Left lung (tissue), 10 donors: ENCODE data around the gene PRKACG. TPM values are rescaled to one million over a fixed set of nuclear protein-coding genes. Genes with fewer than 3 reads are reported as not detected.
"Not testable (repeated sequence)": the region's sequence is repeated elsewhere in the genome, so short reads cannot be mapped to it uniquely, and the experiment has no call there.

Source experiments
- ATAC-seq: fragments of 200-7000 bp; cut with Tn5 transposase; one replicate; pipeline ENCODE4 v1.9.1; 2020; ENCODE audit warnings: moderate library complexity
- DNase-seq, 4 donors: peaks; one replicate each; pipeline ENCODE4 v3.0.0-alpha.2; 2013 to 2020
- H3K27ac ChIP-seq, 2 donors: fragments of 200-600 bp; sonication (generic) in 1 of 2; one replicate each; pipeline versions ENCODE4 v1.5.0 to v1.8.0; 2020 to 2021
- H3K27me3 ChIP-seq, 2 donors: fragments of 200-600 bp; sonication (generic) in 1 of 2; one replicate each; pipeline versions ENCODE4 v1.5.0 to v1.8.0; 2020 to 2021
- H3K36me3 ChIP-seq, 2 donors: fragments of 200-600 bp; sonication (generic) in 1 of 2; one replicate each; pipeline versions ENCODE4 v1.5.0 to v1.8.0; 2020 to 2021
- H3K4me1 ChIP-seq, 2 donors: fragments of 200-600 bp; one replicate each; pipeline ENCODE4 v1.8.0; 2021
- H3K4me3 ChIP-seq, 2 donors: fragments of 200-600 bp; sonication (generic) in 1 of 2; one replicate each; pipeline versions ENCODE4 v1.5.0 to v1.8.0; 2020 to 2021; ENCODE audit warnings: mild to moderate bottlenecking in 1 of 2
- H3K9me3 ChIP-seq, 2 donors: fragments of 200-600 bp; sonication (generic) in 1 of 2; one replicate each; pipeline versions ENCODE4 v1.5.0 to v1.8.0; 2020 to 2021
- intact Hi-C, 2 donors: fragments of 100-400 bp; cut with DNase I; formaldehyde crosslinking; loops; one replicate each; pipeline versions ENCODE4 v1.11.2 to v1.14.2; 2022
- polyA plus RNA-seq, 6 donors: library from polyadenylated mRNA; unstranded; fragments of 120-200 nt; gene quantifications; one replicate each; pipeline ENCODE4 v1.2.1, GENCODE V29; 2013; ENCODE audit not compliant: insufficient read length in 6 of 6
- total RNA-seq, 2 donors: library from RNA; stranded (reverse); fragmentation: NEBNext Ultra II Directional; extraction: Animal tissue kit (Norgen Biotek cat#: 25700); gene quantifications; one replicate each; pipeline ENCODE4 v1.2.1, GENCODE V29; 2021
- TF ChIP-seq, protein P1 (sequence below), 2 donors: fragments of 200-600 bp; sonication (generic) in 1 of 2; IDR thresholded peaks; one replicate each; pipeline versions ENCODE4 v1.5.0 to v1.8.0; 2021; ENCODE audit warnings: antibody characterized with exemption in 2 of 2
- donor health status: DM: no; HTN: yes; CAD: no.
- donor health status: DM: no; HTN: no; CAD: no.

Gene PRKACG
- total and polyA plus RNA-seq, 8 donors: 0.14 TPM; not detected in 7

DNA sequence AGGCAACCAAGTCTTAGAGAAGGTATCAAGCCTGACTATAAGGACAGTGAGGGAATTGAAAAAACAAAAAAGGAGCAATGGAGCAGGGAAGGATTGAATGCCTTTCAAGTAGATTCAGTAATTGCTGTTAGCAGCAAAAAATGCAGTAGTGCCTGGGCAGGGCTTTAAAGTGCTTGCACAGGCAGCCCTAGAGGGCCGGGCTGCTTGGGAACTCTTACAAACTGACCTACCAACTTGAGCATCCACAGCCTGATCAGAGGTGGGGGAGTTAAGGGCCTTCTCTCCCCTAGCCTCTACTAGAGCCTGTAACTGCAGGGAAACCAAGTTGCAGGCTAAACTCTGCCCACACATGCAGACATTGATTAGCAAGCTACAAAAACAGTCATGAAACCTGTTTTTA is 41.1 kb upstream of the PRKACG start:
- Histone ChIP-seq H3K4me3 (no peak overlapping the region), H3K27me3 (no peaks in the 10 kb centered on the region), H3K4me1 (peaks cover 2 to 14% of the 10 kb centered on the region in 2 donors), H3K9me3 (no peaks in the 10 kb centered on the region), H3K36me3 (peaks cover 0 to 16% of the 10 kb centered on the region in 2 donors), H3K27ac (peak overlapping the region; percentile 9 to 33)
- peak in 2 of 4 donors; percentile 62 to 68 for DNase-seq
- peak; percentile 95 for ATAC-seq
- intact Hi-C loops: loop anchor here in 1 of 2 donors (5.0 kb wide), 1 partner anchor 132 kb away; no protein-coding TSS in a partner anchor
- TF ChIP-seq, protein P1, sequence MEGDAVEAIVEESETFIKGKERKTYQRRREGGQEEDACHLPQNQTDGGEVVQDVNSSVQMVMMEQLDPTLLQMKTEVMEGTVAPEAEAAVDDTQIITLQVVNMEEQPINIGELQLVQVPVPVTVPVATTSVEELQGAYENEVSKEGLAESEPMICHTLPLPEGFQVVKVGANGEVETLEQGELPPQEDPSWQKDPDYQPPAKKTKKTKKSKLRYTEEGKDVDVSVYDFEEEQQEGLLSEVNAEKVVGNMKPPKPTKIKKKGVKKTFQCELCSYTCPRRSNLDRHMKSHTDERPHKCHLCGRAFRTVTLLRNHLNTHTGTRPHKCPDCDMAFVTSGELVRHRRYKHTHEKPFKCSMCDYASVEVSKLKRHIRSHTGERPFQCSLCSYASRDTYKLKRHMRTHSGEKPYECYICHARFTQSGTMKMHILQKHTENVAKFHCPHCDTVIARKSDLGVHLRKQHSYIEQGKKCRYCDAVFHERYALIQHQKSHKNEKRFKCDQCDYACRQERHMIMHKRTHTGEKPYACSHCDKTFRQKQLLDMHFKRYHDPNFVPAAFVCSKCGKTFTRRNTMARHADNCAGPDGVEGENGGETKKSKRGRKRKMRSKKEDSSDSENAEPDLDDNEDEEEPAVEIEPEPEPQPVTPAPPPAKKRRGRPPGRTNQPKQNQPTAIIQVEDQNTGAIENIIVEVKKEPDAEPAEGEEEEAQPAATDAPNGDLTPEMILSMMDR (IDR thresholded peaks at IDR 0.05): no peak

DNA sequence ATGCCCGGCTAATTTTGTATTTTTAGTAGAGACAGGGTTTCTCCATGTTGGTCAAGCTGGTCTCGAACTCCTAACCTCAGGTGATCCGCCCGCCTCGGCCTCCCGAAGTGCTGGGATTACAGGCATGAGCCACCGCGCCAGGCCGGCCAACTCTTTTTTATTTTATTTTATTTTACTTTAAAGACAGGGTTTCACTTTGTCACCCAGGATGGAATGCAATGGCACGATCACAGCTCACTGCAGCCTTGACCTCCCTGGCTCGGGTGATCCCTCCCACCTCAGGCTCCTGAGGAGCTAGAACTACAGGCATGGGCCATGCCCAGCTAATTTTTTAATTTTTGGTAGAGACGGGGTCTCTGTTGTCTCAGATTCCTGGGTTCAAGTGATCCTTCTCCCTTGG is 37.0 kb upstream of the PRKACG start:
- intact Hi-C loops, DNase-seq, H3K27ac ChIP-seq, H3K27me3 ChIP-seq, H3K9me3 ChIP-seq, H3K4me3 ChIP-seq, ATAC-seq: not testable (repeated sequence)
- H3K36me3 ChIP-seq: peaks cover 0 to 41% of the 10 kb centered on the region in 2 donors
- peaks cover 2 to 14% of the 10 kb centered on the region in 2 donors for H3K4me1 ChIP-seq

DNA sequence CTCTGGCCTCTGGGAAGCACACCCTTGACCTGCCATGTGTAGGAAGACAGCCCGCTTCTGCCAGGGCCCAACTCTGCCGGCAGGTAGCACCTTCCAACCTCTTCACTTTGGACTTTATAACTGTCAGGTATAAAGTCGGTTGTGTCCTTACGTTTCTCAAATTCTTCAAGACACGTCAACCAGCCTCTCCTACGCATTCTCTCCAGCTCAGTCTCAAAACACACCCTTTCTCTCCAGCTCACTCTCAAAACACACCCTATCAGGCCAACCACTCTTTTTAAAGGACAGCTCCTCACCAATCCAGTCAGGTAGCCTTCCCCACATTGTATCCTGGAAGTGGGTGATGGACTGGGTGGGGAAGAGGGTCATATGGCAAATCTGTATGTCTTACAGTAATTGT is 35.2 kb upstream of the PRKACG start:
- Histone ChIP-seq H3K36me3 (peaks cover 0 to 37% of the 10 kb centered on the region in 2 donors), H3K27ac (no peak overlapping the region), H3K4me3 (no peak overlapping the region), H3K27me3 (no peaks in the 10 kb centered on the region), H3K4me1 (peaks cover 0 to 7% of the 10 kb centered on the region in 2 donors), H3K9me3 (no peaks in the 10 kb centered on the region)
- TF ChIP-seq, protein P1 (IDR thresholded peaks at IDR 0.05): no peak
- ATAC-seq (peak; percentile 20), DNase-seq (no peak)
- intact Hi-C loops: no loop called here

DNA sequence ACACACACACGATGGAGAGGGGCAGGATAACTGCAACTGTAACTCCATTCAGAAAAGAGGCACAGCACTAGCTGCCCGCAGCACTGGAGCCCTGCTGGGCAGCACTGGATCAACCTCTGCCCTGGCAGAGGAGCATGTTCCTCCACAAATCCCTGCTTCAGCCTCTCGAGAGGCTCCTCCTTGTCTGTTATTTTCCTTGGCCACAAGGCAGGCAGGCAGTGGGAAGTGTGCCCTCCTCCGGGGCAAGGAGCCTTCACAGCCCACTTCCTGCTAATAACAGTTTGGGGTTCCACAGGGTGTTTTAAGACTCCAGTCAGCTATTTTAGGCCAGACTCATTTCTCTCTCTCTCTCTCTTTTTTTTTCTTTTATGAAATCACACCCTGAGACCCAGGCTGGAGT is 33.5 kb upstream of the PRKACG start:
- DNase-seq: no peak
- Histone ChIP-seq H3K4me3 (no peak overlapping the region), H3K4me1 (peaks cover 0 to 4% of the 10 kb centered on the region in 2 donors), H3K27ac (no peak overlapping the region), H3K36me3 (peaks cover 0 to 37% of the 10 kb centered on the region in 2 donors), H3K9me3 (no peaks in the 10 kb centered on the region), H3K27me3 (no peaks in the 10 kb centered on the region)
- TF ChIP-seq, protein P1 (IDR thresholded peaks at IDR 0.05): no peak
- no peak for ATAC-seq
- intact Hi-C loops: no loop called here

- H3K4me3 ChIP-seq: no peak overlapping the region
- intact Hi-C loops: no loop called here
- H3K27me3 ChIP-seq: no peaks in the 10 kb centered on the region
Measured at GRCh38 chr9:69046723-69047122, 32.8 kb upstream of the PRKACG start.

More at GRCh38 chr9:69046723-69047122, 32.8 kb upstream of the PRKACG start:
- ATAC-seq (no peak), DNase-seq (no peak)
- H3K36me3 ChIP-seq: peaks cover 0 to 37% of the 10 kb centered on the region in 2 donors
- H3K27ac ChIP-seq: no peak overlapping the region
- peaks cover 0 to 4% of the 10 kb centered on the region in 2 donors for H3K4me1 ChIP-seq
- TF ChIP-seq, protein P1 (IDR thresholded peaks at IDR 0.05): no peak
- no peaks in the 10 kb centered on the region for H3K9me3 ChIP-seq
